AG10803 (cell line): ENCODE data around the gene SLC1A2.

ENCODE experiments used
- DNase-seq: peaks from one replicate; pipeline ENCODE4 v3.0.0; 2010; ENCODE audit warnings: low read depth
- H3K4me3 ChIP-seq: 2 replicates; pipeline ENCODE4 v1.5.1; 2011; ENCODE audit warnings: mild to moderate bottlenecking, low read length, control low read depth
- CTCF ChIP-seq: conservative IDR thresholded peaks from 2 replicates; pipeline ENCODE4 v1.5.1; 2011; ENCODE audit warnings: mild to moderate bottlenecking, low read length, control low read depth, inconsistent platforms

Gene SLC1A2

GRCh38 chr11:35288309-35288708 is 131.0 kb downstream of the SLC1A2 start:
- no peak for TF ChIP-seq CTCF
- peak; percentile 46 for DNase-seq
- H3K4me3 ChIP-seq, result no peak overlapping the region

- H3K4me3 ChIP-seq, result no peak overlapping the region
- no peak for TF ChIP-seq CTCF
- peak; percentile 31 for DNase-seq
These were observed 131.9 kb downstream of the SLC1A2 start for GRCh38 chr11:35287344-35287890.

- TF ChIP-seq CTCF, result no peak
- no peak for DNase-seq
- no peak overlapping the region for H3K4me3 ChIP-seq
These were observed 133.2 kb downstream of the SLC1A2 start for GRCh38 chr11:35286126-35286525.

- no peak for TF ChIP-seq CTCF
- H3K4me3 ChIP-seq, result no peak overlapping the region
- no peak for DNase-seq
These were observed 133.9 kb downstream of the SLC1A2 start for GRCh38 chr11:35285471-35285870.

GRCh38 chr11:35282221-35282882 is 137.0 kb downstream of the SLC1A2 start:
- TF ChIP-seq CTCF, result no peak
- peak; percentile 58 for DNase-seq
- no peak overlapping the region for H3K4me3 ChIP-seq

- TF ChIP-seq CTCF, result no peak
- DNase-seq, result no peak
- no peak overlapping the region for H3K4me3 ChIP-seq
These were observed 138.1 kb downstream of the SLC1A2 start for GRCh38 chr11:35281169-35281688.

- DNase-seq, result no peak
- no peak for TF ChIP-seq CTCF
- no peak overlapping the region for H3K4me3 ChIP-seq
These were observed 138.6 kb downstream of the SLC1A2 start for GRCh38 chr11:35280727-35281126.
